Fibroblast of skin of right biceps (primary cell): ENCODE measurements around the gene SUOX.
"Not testable (repeated sequence)": the region's sequence is repeated elsewhere in the genome, so short reads cannot be mapped to it uniquely, and the experiment has no call there.

Experiments
- DNase-seq: peaks from one replicate; pipeline ENCODE4 v3.0.0-alpha.2; 2013

Gene SUOX

DNA sequence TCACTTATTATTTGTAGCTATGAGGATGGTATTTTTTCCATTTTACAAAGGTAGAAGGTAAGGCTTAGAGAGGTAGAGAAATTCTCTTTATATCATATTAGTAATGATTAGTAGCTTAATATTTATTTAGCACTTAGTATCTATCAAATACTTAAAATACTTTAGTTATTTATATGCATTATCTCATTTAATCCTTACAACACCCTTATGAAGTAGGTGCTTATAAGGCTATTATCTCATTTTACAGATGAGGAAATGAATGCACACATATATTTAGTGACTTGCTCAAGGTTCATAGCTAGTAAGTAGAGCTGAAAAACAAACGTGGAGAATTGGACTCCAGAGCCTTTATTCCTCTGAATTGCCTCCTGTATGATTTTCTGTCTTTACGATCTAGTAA, 12.2 kb upstream of the SUOX start:
- DNase-seq, result no peak

GRCh38 chr12:55985341-55985740, 11.7 kb upstream of the SUOX start:
- no peak for DNase-seq

DNA sequence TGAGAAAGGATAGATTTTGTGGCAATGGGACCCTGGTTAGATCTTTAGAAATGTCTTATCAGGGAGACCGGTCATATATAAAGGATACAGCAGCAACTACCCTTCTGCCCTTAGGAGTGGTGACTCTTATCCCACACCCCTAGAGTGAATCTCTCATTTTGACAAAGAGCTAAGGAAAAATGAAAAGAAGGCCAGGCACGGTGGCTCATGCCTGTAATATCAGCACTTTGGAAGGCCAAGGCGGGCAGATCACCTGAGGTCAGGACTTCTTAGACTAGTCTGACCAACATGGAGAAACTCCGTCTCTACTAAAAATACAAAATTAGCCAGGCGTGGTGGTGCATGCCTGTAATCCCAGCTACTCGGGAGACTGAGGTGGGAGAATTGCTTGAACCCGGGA, 11.1 kb upstream of the SUOX start:
- not testable (repeated sequence) for DNase-seq

GRCh38 chr12:55991110-55991509, 6.0 kb upstream of the SUOX start:
- DNase-seq, result no peak

DNA sequence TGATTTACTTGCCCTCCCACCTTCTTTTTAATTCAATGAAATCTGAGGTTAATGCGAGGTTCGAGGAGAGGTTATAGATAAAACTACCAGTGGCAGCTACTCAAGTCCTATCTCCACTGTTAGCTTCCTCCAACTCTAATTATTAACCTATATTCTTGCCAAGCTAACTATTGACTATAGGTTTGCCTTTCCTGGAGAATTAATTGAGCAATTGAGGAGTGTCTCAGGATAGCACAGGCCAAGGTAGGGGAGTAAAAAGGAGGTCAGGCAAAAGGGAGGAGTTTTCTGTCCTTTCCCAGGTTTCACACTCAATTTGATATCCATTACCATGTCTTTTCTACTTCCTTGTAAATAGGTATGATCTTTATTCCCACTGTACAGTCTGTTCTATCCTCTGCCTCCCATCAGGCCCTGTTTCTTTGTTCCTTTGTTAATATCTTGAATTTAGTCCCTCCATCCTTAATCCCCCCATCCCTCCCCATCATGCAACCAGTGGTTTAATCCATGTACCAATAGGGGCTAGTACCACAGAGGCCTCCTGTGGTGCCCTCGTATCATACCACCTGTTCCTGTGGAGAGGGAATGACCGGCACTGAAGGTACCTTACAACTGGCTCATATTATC, 3.7 kb upstream of the SUOX start:
- no peak for DNase-seq

DNA sequence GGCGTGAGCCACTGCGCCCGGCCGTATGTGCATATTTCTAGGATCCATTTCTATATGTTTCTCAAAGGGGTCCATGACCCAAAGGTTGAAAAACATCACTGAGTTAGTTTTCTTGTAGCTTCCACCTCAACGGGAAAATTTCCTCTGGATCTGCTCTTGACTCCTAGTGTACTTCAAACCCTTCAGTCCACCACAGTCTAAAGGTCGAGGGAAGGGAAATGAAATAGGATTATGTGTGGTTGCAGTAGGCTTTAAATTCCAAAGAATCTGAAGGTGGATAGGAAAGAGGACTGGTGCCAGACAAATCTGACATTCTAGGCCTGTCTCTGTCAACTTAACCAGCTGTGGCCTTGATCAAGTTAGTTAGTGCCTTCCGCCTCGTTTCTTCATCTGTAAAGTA, 1.7 kb upstream of the SUOX start:
- no peak for DNase-seq

GRCh38 chr12:55996201-55996714, 818 bp upstream of the SUOX start:
- peak; percentile 63 for DNase-seq

GRCh38 chr12:55997535-55997859, 421 bp downstream of the SUOX start:
- no peak for DNase-seq

DNA sequence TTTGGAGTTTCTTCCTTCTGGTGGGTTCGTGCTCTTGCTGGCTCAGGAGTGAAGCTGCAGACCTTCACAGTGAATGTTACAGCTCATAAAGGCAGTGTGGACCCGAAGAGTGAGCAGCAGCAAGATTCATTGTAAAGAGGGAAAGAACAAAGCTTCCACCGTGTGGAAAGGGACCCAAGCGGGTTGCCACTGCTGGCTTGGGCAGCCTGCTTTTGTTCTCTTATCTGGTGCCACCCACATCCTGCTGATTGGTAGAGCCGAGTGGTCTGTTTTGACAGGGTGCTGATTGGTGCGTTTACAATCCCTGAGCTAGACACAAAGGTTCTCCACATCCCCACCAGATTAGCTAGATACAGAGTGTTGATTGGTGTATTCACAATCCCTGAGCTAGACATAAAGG, 2.4 kb downstream of the SUOX start:
- not testable (repeated sequence) for DNase-seq

GRCh38 chr12:55999999-56000540, 3.0 kb downstream of the SUOX start:
- DNase-seq, result not testable (repeated sequence)

GRCh38 chr12:56001487-56002100, 4.5 kb downstream of the SUOX start:
- DNase-seq, result no peak

DNA sequence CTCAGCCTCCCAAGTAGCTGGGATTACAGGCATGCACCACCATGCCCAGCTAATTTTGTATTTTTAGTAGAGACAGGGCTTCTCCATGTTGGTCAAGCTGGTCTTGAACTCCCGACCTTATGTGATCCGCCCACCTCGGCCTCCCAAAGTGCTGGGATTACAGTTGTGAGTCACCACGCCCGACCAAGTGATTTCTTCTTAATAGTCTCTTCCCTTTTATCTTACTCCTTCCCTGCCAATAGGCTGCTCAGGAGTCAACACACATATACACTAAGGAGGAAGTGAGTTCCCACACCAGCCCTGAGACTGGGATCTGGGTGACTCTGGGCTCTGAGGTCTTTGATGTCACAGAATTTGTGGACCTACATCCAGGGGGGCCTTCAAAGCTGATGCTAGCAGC, 6.3 kb downstream of the SUOX start:
- DNase-seq, result not testable (repeated sequence)

DNA sequence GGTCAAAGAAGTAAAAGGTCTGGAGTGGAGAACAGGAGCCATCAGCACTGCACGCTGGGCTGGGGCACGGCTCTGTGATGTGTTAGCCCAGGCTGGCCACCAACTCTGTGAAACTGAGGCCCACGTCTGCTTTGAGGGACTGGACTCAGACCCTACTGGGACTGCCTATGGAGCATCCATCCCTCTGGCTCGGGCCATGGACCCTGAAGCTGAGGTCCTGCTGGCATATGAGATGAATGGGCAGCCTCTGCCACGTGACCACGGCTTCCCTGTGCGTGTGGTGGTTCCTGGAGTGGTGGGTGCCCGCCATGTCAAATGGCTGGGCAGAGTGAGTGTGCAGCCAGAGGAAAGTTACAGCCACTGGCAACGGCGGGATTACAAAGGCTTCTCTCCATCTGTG, 7.1 kb downstream of the SUOX start:
- DNase-seq, result no peak

DNA sequence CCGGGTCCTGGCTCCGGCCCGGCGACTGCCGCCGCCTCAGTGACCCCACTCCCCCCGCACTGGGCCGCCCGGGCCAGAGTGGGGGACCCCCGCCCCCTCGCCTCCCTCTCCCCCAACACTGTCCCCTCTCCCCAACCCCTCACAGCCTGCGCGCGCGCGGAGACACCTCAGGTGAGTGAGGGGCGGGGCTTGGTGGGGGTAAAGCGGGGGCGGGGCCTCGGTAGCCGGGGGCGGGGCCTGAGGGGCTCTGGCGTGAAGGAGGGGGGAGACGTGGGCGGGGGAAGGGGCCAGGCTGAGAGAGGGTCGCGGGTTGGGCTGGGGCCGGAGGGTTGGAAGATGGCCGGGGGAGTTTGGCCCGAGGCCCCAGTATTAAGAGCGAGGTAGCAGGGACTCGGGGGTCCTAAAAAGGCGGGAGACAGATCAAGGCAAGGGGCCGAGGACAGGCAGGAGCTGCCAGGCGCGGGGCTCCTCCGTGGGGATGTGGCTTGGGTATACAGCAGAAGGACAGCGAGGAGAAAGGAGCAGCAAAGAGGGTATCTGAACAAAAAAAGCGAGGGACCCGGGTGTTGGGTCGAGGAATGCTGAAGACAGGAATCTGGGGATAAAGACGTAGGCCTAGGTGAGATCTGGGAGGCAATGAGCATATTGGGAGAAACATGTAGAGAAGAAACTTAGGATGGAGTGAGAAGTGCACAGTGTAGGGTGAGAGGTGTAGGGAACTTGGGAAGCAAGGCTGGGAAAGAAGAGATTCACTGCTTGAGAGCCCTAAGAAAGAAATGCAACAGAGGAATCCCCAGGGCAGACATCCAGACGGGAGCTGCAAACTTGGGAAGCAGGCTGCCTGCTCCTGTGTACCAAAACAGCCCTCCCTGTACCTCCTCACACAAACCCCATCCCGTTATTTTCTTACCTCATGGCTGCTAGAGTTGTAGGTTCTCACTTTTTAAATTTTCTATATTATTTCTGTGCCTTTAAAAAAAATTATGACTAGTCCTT, 10.8 kb downstream of the SUOX start:
- DNase-seq, result no peak

DNA sequence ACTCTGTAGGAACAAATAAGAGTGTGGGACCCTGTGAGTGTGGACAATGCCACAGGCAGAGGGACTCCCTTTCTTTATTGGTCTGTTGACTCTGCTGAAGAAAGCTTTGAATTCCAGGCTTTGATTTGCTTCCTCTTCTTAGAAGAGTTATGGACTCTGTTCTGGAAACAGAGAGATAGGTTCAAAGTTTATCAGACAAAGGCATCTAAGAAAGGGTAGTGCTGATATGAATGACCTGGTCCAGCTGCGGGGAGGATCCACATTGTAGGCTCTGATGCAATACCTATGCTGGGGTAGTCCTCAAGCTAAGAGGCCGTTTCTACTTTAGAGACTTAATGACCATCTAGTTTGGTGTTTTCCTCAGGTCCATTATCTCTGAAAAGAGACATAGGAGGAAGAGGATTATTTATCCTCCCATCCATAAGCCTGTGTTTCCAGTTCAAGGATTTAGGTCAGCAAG, 13.1 kb downstream of the SUOX start:
- no peak for DNase-seq

DNA sequence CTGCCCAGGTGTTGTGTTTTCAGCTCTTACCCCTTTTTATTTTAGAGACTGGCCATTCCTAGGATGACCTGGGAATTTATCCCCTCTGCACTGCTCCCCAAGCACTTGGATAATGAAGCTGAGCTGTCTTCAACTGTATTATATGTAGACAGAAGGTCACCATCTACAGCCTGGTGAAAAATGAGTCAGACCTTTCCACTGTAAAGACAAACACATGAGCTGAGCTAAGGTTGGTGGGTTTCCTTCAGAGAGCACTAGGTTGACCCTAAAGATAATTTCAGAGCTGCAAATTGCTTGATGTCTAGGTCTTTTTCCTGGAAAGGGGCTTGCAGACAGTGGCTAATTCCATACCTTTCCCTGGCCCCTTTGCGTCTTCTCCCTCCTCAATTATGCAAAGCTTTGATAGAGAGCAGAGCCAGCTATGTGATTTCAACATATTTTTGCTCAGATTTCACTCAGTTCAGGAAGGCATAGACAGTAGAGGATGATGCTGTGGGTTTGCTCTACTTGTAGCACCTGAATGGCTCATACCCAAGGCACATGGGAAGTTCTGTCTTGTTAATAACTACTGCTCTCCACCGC, 14.5 kb downstream of the SUOX start:
- no peak for DNase-seq

- DNase-seq, result no peak
Observed at GRCh38 chr12:56013482-56013881, 16.4 kb downstream of the SUOX start.

DNA sequence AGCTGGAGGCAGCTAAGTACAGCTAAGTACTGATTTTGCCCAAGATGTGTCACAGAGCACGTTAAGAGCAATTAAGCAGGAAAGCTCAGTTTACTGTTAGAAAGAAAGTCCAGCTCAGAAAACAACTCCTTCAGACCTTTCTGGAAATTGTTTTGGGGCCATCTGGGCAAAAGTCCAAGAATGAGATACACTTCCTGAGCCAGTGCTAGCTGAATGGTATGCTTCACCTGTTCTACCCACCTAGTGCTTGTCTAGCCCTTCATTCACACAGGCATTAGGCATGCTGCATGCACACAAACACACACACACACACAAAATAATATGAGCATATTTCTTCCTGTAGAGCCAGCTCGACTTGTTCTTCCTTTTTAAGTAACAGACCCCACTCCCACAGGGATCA, 17.1 kb downstream of the SUOX start:
- no peak for DNase-seq

DNA sequence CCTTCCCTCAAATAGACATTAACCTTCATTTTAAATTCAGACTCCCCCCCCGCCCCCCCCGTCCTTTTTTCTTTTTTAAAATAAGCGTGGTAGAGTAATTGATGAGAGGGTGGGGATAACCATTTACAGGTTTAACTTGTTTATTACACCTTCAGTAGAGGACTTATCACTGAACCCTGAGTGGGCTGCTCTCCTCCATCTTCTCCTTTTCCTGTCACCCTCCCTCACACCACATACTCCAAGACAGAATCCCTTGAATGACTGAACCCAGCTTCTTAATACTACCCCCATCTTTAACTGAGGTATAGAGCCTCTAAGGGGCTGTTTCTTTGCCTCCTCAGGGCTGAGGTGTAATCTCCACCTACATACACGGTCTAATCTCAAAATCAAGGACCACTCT, 20.1 kb downstream of the SUOX start:
- DNase-seq, result no peak

DNA sequence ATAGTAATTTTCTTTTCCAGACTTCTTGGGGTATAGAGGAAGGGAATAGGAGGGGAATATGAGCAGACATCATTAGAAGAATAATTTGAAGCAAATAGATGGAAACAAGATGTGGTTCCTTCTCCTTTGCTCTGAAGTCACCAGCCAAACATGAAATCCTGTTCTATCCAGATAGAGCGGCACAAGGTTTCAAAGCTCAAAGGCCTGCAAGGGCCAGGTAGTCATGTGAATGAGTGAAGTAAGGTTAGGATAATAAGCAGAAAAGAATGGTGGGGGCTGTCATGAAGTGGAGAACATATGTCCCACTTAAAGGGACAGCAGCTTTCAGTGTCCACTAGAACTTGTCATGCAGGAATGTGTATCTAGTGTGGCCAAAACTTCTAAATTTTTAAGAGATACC, 21.3 kb downstream of the SUOX start:
- DNase-seq, result no peak

DNA sequence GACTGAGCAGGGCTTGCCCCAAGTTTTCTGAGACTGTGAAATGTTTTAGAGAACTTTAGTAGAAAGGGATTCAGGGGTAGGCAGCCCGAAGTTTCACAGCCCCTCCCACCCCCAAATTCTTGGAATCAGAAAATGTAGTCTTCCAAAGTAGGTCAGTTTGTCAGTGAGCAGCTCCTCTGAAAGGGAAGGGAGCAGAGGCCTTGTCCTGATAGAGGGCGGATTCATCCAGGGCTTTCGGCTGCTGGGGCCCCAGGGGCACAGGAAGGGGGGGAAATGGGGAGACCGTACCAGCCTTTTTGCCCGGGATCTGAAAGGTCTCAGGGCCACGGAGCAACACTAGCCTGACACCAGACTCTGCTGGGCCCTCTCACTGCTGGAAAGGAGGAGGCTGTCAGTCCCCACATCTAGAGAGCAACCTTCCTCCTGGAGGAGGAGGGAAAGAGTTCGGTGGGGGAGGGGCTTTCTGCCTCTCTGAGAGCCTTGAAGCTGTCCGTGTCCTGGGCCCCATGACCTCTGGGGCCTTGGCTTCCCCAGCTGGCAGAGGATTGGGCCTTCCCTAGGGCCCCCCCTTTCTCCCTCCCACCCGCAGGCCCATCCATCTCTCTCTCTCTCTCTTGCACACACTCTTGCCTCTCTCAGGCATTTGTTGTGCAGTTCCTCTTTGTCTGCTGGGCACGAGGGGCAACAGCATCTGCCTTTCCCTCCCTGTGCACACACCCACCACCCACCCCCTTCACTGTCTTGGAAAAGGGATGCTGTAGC, 23.5 kb downstream of the SUOX start, which contains the start of gene IKZF4:
TSS of gene IKZF4 (plus strand) at position 621 of the 762 bp plus-strand sequence. CDS start 451 bp downstream, outside the sequence.
- peak; percentile 45 for DNase-seq

DNA sequence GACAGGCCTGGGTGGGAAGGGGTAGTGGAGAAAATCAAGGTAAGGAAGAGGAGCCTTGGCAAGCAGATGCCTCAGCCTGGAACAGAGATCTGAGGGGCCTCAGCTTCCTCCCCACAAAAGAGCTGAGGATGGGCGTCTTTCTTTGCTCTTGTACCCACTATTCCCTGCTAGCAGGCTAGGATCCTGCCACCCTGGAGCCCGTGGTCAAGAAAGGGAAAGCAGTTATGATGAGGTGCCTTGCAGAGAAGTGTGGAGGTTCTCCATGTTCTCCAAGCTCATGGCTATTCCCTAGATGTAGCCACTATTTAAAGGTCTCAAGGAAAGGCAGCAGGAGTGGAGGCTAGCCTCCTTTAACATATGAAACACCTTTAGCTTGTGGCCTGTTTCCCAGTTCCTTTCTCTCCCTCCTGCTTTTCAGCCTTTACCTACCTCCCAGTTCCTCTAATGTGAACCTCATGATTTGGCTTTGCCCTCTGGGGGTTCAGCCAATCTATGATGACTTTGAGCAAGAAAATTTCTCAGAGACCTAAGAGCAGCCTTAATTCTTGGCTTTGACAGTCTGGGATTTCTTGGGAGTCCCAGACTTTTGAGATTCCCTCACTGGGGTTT, 24.9 kb downstream of the SUOX start:
- DNase-seq, result no peak
